Lower leg skin (tissue), 3 donors: Measurements from ENCODE around the gene USP7.
"Not testable (repeated sequence)": the region's sequence is repeated elsewhere in the genome, so short reads cannot be mapped to it uniquely, and the experiment has no call there.

Experiments
- POLR2A ChIP-seq, 2 donors: fragments of 450-650 bp; IDR thresholded peaks; one replicate each; pipeline ENCODE4 v1.6.1; 2016 to 2017; ENCODE audit warnings: antibody characterized with exemption in 2 of 2, mild to moderate bottlenecking in 1 of 2, moderate library complexity in 1 of 2
- TF ChIP-seq, protein P1 (sequence below), 3 donors: fragments of 450-650 bp; IDR thresholded peaks; one replicate each; pipeline ENCODE4 v1.5.1; 2016; ENCODE audit warnings: antibody characterized with exemption in 3 of 3, mild to moderate bottlenecking in 3 of 3, moderate library complexity in 2 of 3

DNA sequence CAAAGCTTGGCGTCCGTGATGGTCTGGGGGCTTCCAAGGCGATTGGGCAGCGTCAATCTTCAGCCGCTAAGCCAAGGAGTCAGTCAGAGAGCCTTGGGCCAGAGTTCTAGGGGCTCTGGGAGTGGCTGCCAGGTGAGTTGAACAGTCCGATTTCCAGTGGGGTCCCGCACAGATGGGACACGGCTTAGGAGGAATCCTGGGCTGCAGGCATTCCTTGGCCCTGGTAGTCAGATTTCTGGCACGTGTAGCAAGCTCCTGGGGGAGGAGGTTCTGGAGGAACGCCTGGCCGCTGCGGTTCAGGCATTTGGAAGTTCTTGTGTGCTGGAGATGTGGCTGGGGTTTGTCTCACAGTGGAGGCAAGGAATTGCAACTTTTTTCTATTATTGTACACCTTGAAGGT is 120.4 kb downstream of the USP7 start:
- TF ChIP-seq, protein P1, sequence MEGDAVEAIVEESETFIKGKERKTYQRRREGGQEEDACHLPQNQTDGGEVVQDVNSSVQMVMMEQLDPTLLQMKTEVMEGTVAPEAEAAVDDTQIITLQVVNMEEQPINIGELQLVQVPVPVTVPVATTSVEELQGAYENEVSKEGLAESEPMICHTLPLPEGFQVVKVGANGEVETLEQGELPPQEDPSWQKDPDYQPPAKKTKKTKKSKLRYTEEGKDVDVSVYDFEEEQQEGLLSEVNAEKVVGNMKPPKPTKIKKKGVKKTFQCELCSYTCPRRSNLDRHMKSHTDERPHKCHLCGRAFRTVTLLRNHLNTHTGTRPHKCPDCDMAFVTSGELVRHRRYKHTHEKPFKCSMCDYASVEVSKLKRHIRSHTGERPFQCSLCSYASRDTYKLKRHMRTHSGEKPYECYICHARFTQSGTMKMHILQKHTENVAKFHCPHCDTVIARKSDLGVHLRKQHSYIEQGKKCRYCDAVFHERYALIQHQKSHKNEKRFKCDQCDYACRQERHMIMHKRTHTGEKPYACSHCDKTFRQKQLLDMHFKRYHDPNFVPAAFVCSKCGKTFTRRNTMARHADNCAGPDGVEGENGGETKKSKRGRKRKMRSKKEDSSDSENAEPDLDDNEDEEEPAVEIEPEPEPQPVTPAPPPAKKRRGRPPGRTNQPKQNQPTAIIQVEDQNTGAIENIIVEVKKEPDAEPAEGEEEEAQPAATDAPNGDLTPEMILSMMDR (IDR thresholded peaks at IDR 0.05) = not testable (repeated sequence)
- not testable (repeated sequence) for TF ChIP-seq POLR2A (IDR thresholded peaks at IDR 0.05)
